Stimulated activated CD4-positive, alpha-beta T cell treated with anti-CD3 and anti-CD28 coated beads, Interleukin-4, amount 100 ng/mL, for 24 hours (primary cell): ENCODE results near the gene DEGS2.
A peak's percentile ranks its signal among the peaks of the same experiment; 100 is the strongest.

ENCODE experiments used
- DNase-seq: peaks from one replicate; pipeline ENCODE4 v3.0.0-alpha.2; 2020

DEGS2 gene

GRCh38 chr14:100147691-100148464 lies 11.6 kb downstream of the DEGS2 start:
- DNase-seq, result no peak

GRCh38 chr14:100147181-100147631 lies 12.2 kb downstream of the DEGS2 start:
- peak; percentile 61 for DNase-seq

- no peak for DNase-seq
Measured at GRCh38 chr14:100146531-100147091, 12.8 kb downstream of the DEGS2 start.

GRCh38 chr14:100145682-100146464 lies 13.6 kb downstream of the DEGS2 start:
- DNase-seq, result no peak

- DNase-seq, result no peak
Measured at GRCh38 chr14:100144996-100145646, 14.3 kb downstream of the DEGS2 start.

- DNase-seq, result no peak
Measured at GRCh38 chr14:100144645-100144995, 14.8 kb downstream of the DEGS2 start.

- no peak for DNase-seq
Measured at GRCh38 chr14:100143934-100144333, 15.5 kb downstream of the DEGS2 start.

- no peak for DNase-seq
Measured at GRCh38 chr14:100143523-100143922, 15.9 kb downstream of the DEGS2 start.

- DNase-seq, result no peak
Measured at GRCh38 chr14:100142073-100143040, 17.1 kb downstream of the DEGS2 start.

- DNase-seq, result no peak
Measured at GRCh38 chr14:100141098-100141497, 18.3 kb downstream of the DEGS2 start.

- no peak for DNase-seq
Measured at GRCh38 chr14:100140452-100141078, 18.9 kb downstream of the DEGS2 start.

- no peak for DNase-seq
Measured at GRCh38 chr14:100138955-100139354, 20.5 kb downstream of the DEGS2 start.

GRCh38 chr14:100138082-100138787 lies 21.2 kb downstream of the DEGS2 start:
- no peak for DNase-seq

- DNase-seq, result no peak
Measured at GRCh38 chr14:100137173-100137572, 22.3 kb downstream of the DEGS2 start.

- no peak for DNase-seq
Measured at GRCh38 chr14:100135784-100136183, 23.7 kb downstream of the DEGS2 start.

- DNase-seq, result no peak
Measured at GRCh38 chr14:100135073-100135472, 24.4 kb downstream of the DEGS2 start.

- DNase-seq, result no peak
Measured at GRCh38 chr14:100134586-100134985, 24.9 kb downstream of the DEGS2 start.

GRCh38 chr14:100132903-100133510 lies 26.4 kb downstream of the DEGS2 start:
- DNase-seq, result no peak

- DNase-seq, result no peak
Measured at GRCh38 chr14:100132161-100132902, 27.1 kb downstream of the DEGS2 start.

- no peak for DNase-seq
Measured at GRCh38 chr14:100131181-100131580, 28.3 kb downstream of the DEGS2 start.
